OCI-M2 (cell line): ENCODE measurements around the gene SYT6.

Experiments
- DNase-seq: peaks from one replicate; lab custom pipeline; 2025; ENCODE audit not compliant: unreplicated experiment; lab: John Stamatoyannopoulos, UW

SYT6 gene

GRCh38 chr1:114094363-114094634 is 59.4 kb downstream of the SYT6 start:
- DNase-seq, result no peak

GRCh38 chr1:114093624-114094362 is 59.9 kb downstream of the SYT6 start:
- no peak for DNase-seq

DNA sequence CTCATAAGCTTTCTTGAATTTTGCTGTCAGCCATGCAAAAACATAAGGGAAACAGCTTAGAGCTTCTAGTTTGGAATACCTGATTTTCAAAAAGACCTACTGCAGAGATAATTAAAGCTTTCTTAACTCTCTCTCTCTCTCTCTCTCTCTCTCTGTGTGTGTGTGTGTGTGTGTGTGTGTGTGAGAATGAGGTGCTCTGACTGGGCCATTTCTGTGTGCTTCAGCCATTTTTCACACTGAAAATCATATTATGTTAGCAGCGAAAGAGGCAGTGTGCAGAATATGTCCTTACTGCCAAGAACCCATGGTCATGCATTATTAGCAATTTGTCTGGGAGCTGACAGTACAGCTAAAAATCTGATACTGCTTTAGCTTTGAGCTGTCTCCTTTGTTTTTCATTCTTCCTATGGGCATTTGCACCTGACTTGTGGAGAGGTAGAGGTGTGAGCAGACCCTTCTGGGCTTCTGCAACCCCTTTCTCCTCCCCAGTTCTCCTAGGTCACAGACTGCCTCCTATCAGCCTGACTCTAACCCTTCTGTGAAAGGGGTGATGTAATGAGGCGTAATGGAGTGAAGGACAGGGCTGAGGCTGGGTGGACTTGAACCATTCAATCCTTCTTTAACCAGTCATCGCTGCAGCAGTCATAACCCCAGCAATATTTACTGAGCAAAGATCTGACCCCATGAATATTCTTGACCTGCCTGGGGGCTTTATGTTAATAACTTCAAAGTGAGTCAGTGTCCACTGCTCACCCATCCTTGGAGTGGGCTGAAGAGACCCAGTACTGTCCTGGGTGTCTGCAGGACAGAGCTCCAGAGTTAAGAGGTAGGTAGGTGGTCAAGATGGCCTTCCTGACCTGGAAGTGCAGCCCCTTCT is 61.2 kb downstream of the SYT6 start:
- DNase-seq, result no peak

DNA sequence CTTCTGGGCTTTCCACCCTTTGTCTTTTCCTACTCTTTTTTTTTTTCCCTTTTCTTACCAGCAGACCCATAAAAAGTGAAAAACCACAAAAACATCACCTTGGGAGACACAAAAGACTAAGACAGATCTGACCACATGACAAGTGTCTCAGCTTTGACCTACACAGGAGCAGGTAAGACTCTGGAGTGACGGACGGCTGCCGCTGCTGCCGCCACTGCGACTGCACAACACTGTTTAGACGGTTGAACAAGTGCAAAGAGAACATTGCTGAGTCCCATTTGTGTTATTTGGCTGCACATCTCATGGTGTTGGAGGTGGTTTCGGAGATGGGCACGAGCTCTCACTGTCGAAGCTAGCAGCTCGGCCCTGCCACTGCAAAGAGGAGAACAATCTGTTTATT is 62.0 kb downstream of the SYT6 start:
- DNase-seq, result no peak

GRCh38 chr1:114090738-114091505 is 62.7 kb downstream of the SYT6 start:
- no peak for DNase-seq

- DNase-seq, result no peak
Observed at GRCh38 chr1:114089502-114090138, 64.0 kb downstream of the SYT6 start.

- DNase-seq, result no peak
Observed at GRCh38 chr1:114088392-114089299, 65.0 kb downstream of the SYT6 start.

- DNase-seq, result no peak
Observed at GRCh38 chr1:114087495-114087894, 66.2 kb downstream of the SYT6 start.

GRCh38 chr1:114086601-114087368 is 66.9 kb downstream of the SYT6 start:
- no peak for DNase-seq

- DNase-seq, result no peak
Observed at GRCh38 chr1:114082867-114083585, 70.6 kb downstream of the SYT6 start.

GRCh38 chr1:114082304-114082630 is 71.4 kb downstream of the SYT6 start:
- DNase-seq, result no peak

DNA sequence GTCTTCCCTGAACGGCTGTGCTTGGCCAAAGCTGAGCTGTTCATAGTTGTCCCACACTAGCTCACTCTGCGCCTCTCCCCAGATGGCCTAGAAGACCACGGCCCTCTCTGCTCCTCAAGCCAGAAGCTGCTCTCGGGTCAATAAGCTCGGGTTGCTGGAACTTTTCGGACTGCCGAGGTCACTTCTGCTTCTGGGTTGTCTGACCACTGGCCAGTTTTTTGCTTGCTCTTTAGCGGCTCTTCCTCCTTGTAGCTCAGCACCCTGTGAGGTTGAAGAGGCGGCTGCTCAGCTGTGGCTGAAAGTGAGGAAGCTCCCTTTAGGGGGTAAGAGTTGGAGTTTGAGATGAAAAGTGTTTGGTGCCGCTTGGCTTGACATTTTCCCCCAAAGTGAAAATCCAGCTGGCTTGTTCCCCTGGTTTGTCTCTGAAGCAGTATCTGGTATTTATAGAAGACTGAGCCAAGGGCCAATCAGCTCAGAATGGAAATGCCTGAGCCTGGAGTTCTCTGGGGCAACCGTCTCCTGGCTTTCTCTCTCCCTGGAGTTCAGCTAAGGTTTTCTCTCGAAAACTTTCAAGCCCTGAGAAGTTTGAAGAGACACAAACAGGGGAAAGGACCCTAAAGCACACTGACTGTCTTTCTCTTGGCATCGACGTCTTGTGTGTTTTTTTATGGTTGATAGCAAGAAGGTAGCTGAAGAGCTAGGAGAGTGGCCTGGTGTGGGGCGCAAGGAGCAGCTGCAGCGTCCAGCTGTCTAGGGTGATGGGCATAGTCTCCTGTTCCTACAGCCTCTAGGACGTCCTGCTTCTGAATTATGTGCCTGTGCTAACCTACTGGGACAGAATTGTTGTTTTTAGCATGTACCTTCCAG is 72.0 kb downstream of the SYT6 start:
- no peak for DNase-seq

DNA sequence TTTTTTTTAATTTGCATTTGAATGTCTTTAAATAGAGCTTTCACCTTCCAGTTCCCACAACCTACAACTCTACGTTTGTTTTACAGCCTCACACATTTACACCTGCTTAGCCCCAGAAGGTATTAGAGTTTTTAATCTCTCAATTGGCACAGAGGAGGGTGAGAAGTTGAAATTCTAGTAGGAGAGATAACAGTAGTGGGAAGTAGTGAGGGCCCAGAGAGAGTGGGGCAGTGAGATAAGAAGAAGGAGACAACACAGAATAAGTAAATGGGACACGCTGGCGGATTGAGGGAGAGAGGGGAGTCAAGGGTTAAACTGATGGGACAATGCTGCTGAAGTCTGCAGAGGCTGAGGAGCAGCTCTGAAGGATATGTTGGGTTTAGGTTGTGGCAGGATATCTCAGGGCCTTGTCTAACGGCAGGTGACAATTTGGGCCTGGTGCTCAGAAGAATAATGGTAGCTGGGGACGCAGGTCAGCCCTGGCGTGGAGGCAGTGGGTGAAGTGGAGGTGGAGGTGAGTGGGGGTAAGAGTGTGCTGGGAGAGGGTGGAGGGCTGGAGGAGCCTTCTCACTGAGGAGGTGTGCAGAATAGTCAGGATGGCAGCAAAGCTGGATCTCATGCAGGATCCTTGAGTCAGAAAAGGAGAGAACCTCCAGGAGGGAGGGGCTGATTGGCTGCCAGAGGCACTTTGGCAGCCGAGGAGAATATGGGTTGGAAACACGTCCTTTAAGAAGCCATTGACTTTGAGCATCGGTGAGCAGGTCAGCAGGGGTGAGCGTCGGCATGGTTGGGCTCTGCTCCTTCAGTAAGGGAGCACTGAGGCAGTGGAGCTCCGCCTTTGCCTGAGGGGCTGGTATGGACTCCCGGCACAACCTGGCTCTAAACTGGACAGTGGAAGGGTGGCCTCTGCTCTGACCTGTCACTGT is 72.9 kb downstream of the SYT6 start:
- DNase-seq, result no peak

DNA sequence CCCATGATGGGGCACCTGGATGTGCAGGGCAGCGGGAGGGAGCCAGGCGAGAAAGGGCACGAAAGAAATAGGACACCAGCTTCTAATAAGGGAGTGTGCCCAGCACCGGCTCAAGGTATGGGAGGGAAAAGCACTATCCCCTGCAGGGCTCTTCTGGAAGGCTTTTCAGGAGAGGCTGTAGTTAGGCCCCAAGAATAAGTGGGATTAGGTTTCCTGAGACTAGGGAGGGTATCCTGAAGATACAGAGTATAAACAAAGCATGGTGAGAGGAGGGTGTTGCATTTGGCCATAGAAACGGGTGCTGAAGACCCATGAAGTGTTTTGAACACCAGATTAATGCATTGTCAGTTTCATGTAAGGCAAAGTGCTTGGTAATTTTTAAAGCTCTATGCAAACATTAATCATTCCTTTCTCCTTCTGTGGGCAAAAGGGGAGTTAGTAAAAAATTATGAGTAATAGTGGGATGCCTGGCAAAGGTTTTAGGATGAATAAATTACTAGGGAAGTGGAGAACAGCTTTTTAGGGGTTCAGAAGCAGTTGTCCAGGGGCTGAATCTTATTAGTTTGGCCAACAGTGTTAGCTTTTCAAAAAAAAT is 74.0 kb downstream of the SYT6 start:
- no peak for DNase-seq

DNA sequence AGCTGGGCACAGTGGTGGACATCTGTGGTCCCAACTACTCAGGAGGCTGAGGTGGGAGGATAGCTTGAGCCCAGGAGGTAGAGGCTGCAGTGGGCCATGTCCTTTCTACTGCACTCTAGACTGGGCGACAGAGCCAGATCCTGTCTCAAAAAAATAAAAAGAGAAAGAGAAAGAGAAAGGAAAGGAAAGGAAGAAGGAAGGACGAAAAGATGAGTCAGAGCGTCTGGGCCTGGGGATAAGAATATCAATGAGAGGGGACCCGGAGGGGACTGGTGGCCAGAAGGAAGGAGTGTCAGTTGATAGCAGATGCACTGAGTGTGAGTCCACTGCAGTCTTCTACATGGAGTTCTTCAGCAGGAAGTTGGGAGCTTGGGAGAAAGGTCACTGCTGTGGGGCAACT is 75.6 kb downstream of the SYT6 start:
- no peak for DNase-seq

- DNase-seq, result no peak
Observed at GRCh38 chr1:114077188-114077587, 76.5 kb downstream of the SYT6 start.

DNA sequence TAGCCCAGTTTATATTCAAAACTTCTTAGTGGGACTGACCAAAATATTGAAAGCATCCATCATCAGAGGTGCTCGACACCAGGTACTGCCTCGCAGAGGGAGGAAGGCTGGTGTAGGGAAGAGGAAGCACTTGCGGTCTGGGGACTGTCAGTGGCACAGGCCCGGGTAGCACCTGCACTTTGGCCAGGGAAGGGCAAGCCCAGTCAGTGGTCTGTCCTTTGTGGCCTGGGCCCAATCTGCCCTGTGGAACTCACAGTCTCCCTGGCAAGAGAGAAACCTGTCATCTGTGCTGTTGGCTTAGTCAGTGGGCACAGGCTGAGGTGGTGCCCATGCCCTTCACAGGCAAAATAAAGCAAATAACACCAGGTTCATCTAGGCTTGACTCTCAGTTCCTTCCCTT is 77.4 kb downstream of the SYT6 start:
- no peak for DNase-seq
